GM06990 (cell line): ENCODE results near the gene CACNA2D3.

Experiments
- DNase-seq: peaks from one replicate; pipeline ENCODE4 v3.0.0-alpha.2; 2011; ENCODE audit not compliant: insufficient read length; ENCODE audit errors: extremely low read depth
- H3K27me3 ChIP-seq: replicated peaks from 2 replicates; pipeline ENCODE4 v1.6.0; 2011; ENCODE audit warnings: low read length; ENCODE audit not compliant: control insufficient read depth, insufficient read depth
- H3K36me3 ChIP-seq: 2 replicates; pipeline ENCODE4 v1.5.1; 2011; ENCODE audit warnings: low read length; ENCODE audit not compliant: control insufficient read depth, insufficient read depth
- H3K4me3 ChIP-seq: replicated peaks from 2 replicates; pipeline ENCODE4 v1.5.1; 2011; ENCODE audit warnings: low read depth, mild to moderate bottlenecking, control low read depth, low read length
- TF ChIP-seq, protein P1 (sequence below): IDR thresholded peaks from 2 replicates; pipeline ENCODE4 v1.5.1; 2011; ENCODE audit warnings: low read length, control low read depth, mild to moderate bottlenecking, inconsistent platforms; ENCODE audit not compliant: insufficient read depth, poor library complexity, severe bottlenecking

Gene CACNA2D3

DNA sequence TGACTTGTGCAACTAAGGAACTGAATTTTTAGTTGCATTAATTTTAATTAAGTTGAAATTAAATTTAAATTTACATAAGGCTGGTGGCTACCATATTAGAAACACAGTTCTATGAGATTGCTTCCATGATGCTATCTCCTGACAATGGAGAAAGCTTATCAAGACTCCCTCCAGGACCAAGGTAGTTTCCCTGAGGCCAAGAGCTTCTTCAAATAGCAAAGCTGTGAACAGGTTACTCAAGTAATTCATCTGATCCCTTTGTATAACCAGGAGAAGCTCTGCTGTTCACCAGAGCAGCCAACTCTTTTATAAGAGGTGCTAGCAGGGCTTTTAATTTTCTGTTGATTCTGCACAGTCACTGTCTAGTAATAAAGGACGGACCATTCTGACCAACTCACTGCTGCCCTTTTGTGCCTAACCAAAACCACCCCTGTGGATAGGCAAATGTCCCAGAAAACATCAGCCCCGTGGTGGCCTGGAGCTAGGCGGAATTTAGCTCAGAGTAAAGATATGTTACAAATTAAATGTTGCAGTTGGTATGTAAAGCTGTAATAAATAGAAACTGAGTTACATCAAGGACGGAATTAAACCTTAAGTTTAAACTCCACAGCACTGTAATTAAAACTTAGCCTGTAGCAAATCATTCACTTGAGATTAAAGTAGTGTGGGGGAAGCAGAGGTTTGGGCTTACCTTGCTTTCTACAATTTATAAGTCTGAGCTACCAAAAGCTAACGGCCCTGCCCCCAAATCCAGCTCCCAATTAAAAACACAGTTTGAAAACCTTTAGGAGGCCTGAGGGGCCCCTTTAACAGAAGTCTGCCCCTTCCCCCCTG lies 861.1 kb downstream of the CACNA2D3 start:
- TF ChIP-seq, protein P1, sequence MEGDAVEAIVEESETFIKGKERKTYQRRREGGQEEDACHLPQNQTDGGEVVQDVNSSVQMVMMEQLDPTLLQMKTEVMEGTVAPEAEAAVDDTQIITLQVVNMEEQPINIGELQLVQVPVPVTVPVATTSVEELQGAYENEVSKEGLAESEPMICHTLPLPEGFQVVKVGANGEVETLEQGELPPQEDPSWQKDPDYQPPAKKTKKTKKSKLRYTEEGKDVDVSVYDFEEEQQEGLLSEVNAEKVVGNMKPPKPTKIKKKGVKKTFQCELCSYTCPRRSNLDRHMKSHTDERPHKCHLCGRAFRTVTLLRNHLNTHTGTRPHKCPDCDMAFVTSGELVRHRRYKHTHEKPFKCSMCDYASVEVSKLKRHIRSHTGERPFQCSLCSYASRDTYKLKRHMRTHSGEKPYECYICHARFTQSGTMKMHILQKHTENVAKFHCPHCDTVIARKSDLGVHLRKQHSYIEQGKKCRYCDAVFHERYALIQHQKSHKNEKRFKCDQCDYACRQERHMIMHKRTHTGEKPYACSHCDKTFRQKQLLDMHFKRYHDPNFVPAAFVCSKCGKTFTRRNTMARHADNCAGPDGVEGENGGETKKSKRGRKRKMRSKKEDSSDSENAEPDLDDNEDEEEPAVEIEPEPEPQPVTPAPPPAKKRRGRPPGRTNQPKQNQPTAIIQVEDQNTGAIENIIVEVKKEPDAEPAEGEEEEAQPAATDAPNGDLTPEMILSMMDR, result no peak
- Histone ChIP-seq H3K27me3 (no peaks in the 10 kb centered on the region), H3K4me3 (no peak overlapping the region), H3K36me3 (no peaks in the 10 kb centered on the region)
- no peak for DNase-seq

DNA sequence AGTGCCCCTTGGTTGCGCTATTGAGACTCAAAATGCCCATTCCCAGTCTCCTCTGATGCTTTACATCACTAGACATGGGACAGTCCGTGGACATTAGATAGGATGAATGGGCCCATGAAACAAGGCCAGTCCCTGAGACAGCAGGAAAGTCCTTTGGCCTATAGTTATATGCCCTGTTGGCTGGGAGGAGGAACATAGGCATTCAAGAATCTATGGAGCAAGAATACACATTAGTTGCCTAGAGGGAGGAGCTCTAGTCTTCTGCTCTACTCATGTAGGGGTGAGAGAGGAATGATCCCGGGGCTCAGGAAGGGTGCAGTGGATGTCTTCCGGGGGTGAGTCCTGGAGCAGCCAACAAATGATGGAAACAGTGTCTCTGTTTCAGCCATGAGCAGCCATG lies 863.5 kb downstream of the CACNA2D3 start:
- no peaks in the 10 kb centered on the region for H3K36me3 ChIP-seq
- no peak for DNase-seq
- H3K4me3 ChIP-seq, result no peak overlapping the region
- TF ChIP-seq, protein P1, result no peak
- H3K27me3 ChIP-seq, result no peaks in the 10 kb centered on the region

DNA sequence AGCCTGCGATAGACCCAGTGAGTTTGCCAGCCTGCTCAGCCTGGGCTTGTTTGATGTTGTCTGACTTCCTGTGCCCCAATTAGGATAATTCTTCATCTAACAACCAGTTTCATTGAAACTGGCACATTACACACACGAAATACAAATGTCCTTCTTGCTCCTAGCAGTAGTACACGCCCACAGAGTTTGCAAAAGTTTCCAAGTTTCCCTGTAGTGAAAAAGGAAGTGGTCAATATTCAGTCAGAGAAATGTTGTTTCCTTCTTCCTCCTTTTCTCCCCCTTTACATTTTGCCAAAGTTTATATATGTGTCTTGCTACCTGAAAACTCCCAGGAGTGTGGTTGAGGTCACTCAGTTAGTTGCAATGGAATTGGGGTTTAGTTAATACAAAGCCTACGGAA lies 863.9 kb downstream of the CACNA2D3 start:
- Histone ChIP-seq H3K27me3 (no peaks in the 10 kb centered on the region), H3K36me3 (no peaks in the 10 kb centered on the region), H3K4me3 (no peak overlapping the region)
- DNase-seq, result no peak
- TF ChIP-seq, protein P1, result no peak

DNA sequence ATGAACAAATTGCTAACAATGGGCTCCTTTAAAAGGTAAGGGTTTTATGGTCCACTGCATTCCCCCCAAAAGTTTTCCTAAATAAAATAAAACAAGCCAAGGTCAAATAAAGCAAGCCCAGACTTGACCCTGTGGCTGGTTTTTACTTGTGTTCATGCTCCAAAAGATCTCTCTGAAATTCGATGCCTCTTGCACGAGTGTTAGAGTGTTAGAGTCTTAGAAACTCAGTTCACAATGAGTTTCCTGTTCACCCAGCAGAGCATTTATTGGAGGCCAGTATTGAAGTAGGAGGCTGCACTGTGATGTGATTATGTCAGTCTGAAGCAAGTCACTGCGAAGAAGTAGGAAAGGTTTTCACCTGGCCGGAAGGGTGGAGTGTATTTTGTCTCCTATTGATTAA lies 865.4 kb downstream of the CACNA2D3 start:
- TF ChIP-seq, protein P1, result no peak
- H3K27me3 ChIP-seq, result no peaks in the 10 kb centered on the region
- no peaks in the 10 kb centered on the region for H3K36me3 ChIP-seq
- DNase-seq, result no peak
- no peak overlapping the region for H3K4me3 ChIP-seq

DNA sequence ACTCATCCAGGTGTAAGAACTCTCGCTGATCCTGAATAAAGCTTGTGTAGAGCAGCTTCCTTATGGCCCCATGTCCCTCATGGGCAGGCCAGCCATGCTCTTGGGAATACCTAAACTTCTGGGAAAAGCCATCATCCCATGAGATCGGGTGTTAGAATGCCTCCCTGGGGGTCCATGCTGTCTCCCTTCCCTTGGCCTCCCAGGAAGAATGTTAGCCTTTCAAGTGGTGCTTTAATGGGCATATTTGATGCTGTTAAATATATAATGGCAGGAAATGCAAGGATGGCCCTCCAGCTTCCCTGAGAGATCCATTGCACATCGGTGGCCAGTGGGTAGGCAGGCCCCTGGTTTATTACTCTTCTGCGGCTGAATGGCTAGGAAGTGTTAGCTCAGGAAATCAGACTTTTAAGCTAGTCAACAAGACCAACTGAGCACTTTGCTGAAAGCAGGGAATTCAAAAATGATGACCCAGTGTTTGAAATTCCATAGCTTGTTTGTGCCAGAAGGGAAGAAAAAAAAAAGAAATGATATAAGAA lies 866.0 kb downstream of the CACNA2D3 start:
- no peaks in the 10 kb centered on the region for H3K36me3 ChIP-seq
- no peaks in the 10 kb centered on the region for H3K27me3 ChIP-seq
- H3K4me3 ChIP-seq, result no peak overlapping the region
- TF ChIP-seq, protein P1, result no peak
- DNase-seq, result no peak
